Ovary (tissue), 3 donors: ENCODE measurements around the gene YIF1A.

Experiments
- CTCF ChIP-seq, 3 donors: fragments of 450-650 bp in 2 of 3; fragments of 200-600 bp in 1 of 3; IDR thresholded peaks; one replicate each; pipeline versions ENCODE4 v1.5.1 to v1.8.0; 2016 to 2022; ENCODE audit warnings: antibody characterized with exemption in 3 of 3, mild to moderate bottlenecking in 1 of 3
- EP300 ChIP-seq: sonication (generic); formaldehyde crosslinking; IDR thresholded peaks from one replicate; pipeline ENCODE4 v1.6.1; 2017; ENCODE audit warnings: antibody characterized with exemption
- POLR2A ChIP-seq: fragments of 450-650 bp; IDR thresholded peaks from one replicate; pipeline ENCODE4 v1.6.1; 2017; ENCODE audit warnings: antibody characterized with exemption, mild to moderate bottlenecking, moderate library complexity
- donor health status: DM: no; HTN: no; CAD: no.

GRCh38 chr11:66314186-66314501, 25.2 kb upstream of the YIF1A start:
- no peak for TF ChIP-seq CTCF (IDR thresholded peaks at IDR 0.05)
- no peak for TF ChIP-seq EP300
- TF ChIP-seq POLR2A: no peak
